SK-N-SH (cell line): ENCODE results near the gene SLC10A7. TPM values are rescaled to one million over a fixed set of nuclear protein-coding genes. Genes with fewer than 3 reads are reported as not detected.

Experiments
- CTCF ChIA-PET: fragments of 300-600, 350-600 bp; formaldehyde crosslinking; extraction: SDS; loops from one replicate; lab custom pipeline; 2021; lab: Yijun Ruan, JAX
- POLR2A ChIA-PET: fragments of 350-600 bp; sonication (Branson Sonifier 250); formaldehyde crosslinking; extraction: SDS; loops from one replicate; lab custom pipeline; 2020; ENCODE audit warnings: antibody characterized with exemption, inconsistent platforms; lab: Yijun Ruan, JAX
- DNase-seq: peaks from one replicate; pipeline ENCODE4 v3.0.0; 2012
- H2AFZ ChIP-seq: fragments of 200-600 bp; sonication (generic); 2 replicates; pipeline ENCODE4 v1.8.1; 2016; ENCODE audit warnings: antibody characterized with exemption, mild to moderate bottlenecking, low read depth
- H3F3A ChIP-seq: fragments of 200-600 bp; sonication (generic); replicated peaks from 2 replicates; pipeline ENCODE3; 2016; ENCODE audit warnings: antibody characterized with exemption, mild to moderate bottlenecking; ENCODE audit not compliant: insufficient read depth
- H3K27ac ChIP-seq, 2 experiments: fragments of 200-500 bp in 1 of 2; fragments of 200-600 bp in 1 of 2; sonication (Bioruptor generic) in 1 of 2; sonication (generic), shearing (Covaris generic) in 1 of 2; 2 replicates each; pipeline versions ENCODE4 v1.5.1 to v1.6.1; 2014 to 2016; ENCODE audit warnings: low read depth in 2 of 2, inconsistent platforms in 1 of 2, low read length in 1 of 2, mild to moderate bottlenecking in 1 of 2, mixed read lengths in 1 of 2
- H3K27me3 ChIP-seq: fragments of 200-600 bp; sonication (generic), shearing (Covaris generic); 2 replicates; pipeline ENCODE4 v1.6.1; 2016; ENCODE audit warnings: mixed run types; ENCODE audit not compliant: insufficient read depth
- H3K36me3 ChIP-seq, 2 experiments: fragments of 200-500 bp in 1 of 2; fragments of 200-600 bp in 1 of 2; sonication (Bioruptor generic) in 1 of 2; sonication (generic) in 1 of 2; replicated peaks in 1 of 2; 2 replicates each; pipeline versions ENCODE3 to v1.5.1; 2014 to 2016; ENCODE audit warnings: low read length in 1 of 2, mild to moderate bottlenecking in 1 of 2; ENCODE audit not compliant: insufficient read depth in 2 of 2, control insufficient read depth in 1 of 2
- H3K4me1 ChIP-seq, 2 experiments: fragments of 200-500 bp in 1 of 2; fragments of 200-600 bp in 1 of 2; sonication (Bioruptor generic) in 1 of 2; sonication (generic), shearing (Covaris generic) in 1 of 2; 2 replicates each; pipeline versions ENCODE4 v1.5.1 to v1.6.1; 2014 to 2016; ENCODE audit warnings: low read depth in 1 of 2, low read length in 1 of 2, mixed run types in 1 of 2; ENCODE audit not compliant: insufficient read depth in 2 of 2, control insufficient read depth in 1 of 2
- H3K4me2 ChIP-seq: fragments of 200-600 bp; sonication (generic), shearing (Covaris generic); 2 replicates; pipeline ENCODE4 v1.6.1; 2017; ENCODE audit warnings: mixed run types
- H3K4me3 ChIP-seq, 2 experiments: fragments of 200-500 bp in 1 of 2; fragments of 200-600 bp in 1 of 2; sonication (Bioruptor generic) in 1 of 2; sonication (generic), shearing (Covaris generic) in 1 of 2; 2 replicates each; pipeline versions ENCODE4 v1.5.1 to v1.8.1; 2014 to 2016; ENCODE audit warnings: low read depth in 2 of 2, inconsistent platforms in 1 of 2, low read length in 1 of 2, mild to moderate bottlenecking in 1 of 2, mixed read lengths in 1 of 2, moderate library complexity in 1 of 2
- H3K79me2 ChIP-seq: fragments of 200-600 bp; sonication (generic); 2 replicates; pipeline ENCODE4 v1.8.1; 2017; ENCODE audit warnings: mild to moderate bottlenecking; ENCODE audit not compliant: insufficient read depth
- H3K9ac ChIP-seq: fragments of 200-600 bp; sonication (generic); 2 replicates; pipeline ENCODE4 v1.6.1; 2017; ENCODE audit warnings: mixed run types
- H3K9me2 ChIP-seq: fragments of 200-600 bp; sonication (generic); 2 replicates; pipeline ENCODE4 v1.6.1; 2017; ENCODE audit warnings: mixed run types
- H3K9me3 ChIP-seq: fragments of 200-600 bp; sonication (generic); 2 replicates; pipeline ENCODE4 v1.6.1; 2017; ENCODE audit warnings: mixed run types, mild to moderate bottlenecking, moderate library complexity
- H4K20me1 ChIP-seq: fragments of 200-600 bp; sonication (generic); 2 replicates; pipeline ENCODE4 v1.6.1; 2017; ENCODE audit warnings: mild to moderate bottlenecking, mixed run types; ENCODE audit not compliant: insufficient read depth
- ELF1 ChIP-seq: IDR thresholded peaks from 2 replicates; pipeline ENCODE4 v1.4.0; 2012
- FOSL2 ChIP-seq: IDR thresholded peaks from 2 replicates; pipeline ENCODE4 v1.4.0; 2012; ENCODE audit warnings: low read depth, mild to moderate bottlenecking, moderate library complexity, borderline replicate concordance
- FOXJ3 ChIP-seq: sonication (generic); formaldehyde crosslinking; IDR thresholded peaks from 2 replicates; pipeline ENCODE4 v1.5.1; 2020; ENCODE audit warnings: mild to moderate bottlenecking, missing genetic modification reagents
- GATA2 ChIP-seq: sonication (generic); formaldehyde crosslinking; IDR thresholded peaks from 2 replicates; pipeline ENCODE4 v1.5.0; 2020; ENCODE audit warnings: mild to moderate bottlenecking, missing genetic modification reagents
- JUND ChIP-seq: IDR thresholded peaks from 2 replicates; pipeline ENCODE4 v1.4.0; 2012
- MEF2A ChIP-seq: IDR thresholded peaks from 2 replicates; pipeline ENCODE4 v1.4.0; 2012; ENCODE audit warnings: low read depth, borderline replicate concordance
- MXI1 ChIP-seq: IDR thresholded peaks from 2 replicates; pipeline ENCODE4 v1.6.1; 2012; ENCODE audit warnings: mild to moderate bottlenecking, low read depth, low read length, improper control_type of control experiment
- NFIC ChIP-seq: IDR thresholded peaks from 2 replicates; pipeline ENCODE4 v1.4.0; 2012; ENCODE audit warnings: borderline replicate concordance
- NRF1 ChIP-seq: IDR thresholded peaks from 2 replicates; pipeline ENCODE4 v1.6.1; 2012; ENCODE audit warnings: low read depth, mild to moderate bottlenecking, low read length
- RAD21 ChIP-seq: IDR thresholded peaks from 2 replicates; pipeline ENCODE4 v1.6.1; 2012; ENCODE audit warnings: mild to moderate bottlenecking, low read length
- RCOR1 ChIP-seq: fragments of 150-350 bp; IDR thresholded peaks from 2 replicates; pipeline ENCODE4 v1.6.1; 2017; ENCODE audit warnings: antibody characterized with exemption, low read length
- RFX5 ChIP-seq: IDR thresholded peaks from 2 replicates; pipeline ENCODE4 v1.6.1; 2012; ENCODE audit warnings: mild to moderate bottlenecking, improper control_type of control experiment, low read length
- RXRA ChIP-seq: IDR thresholded peaks from 2 replicates; pipeline ENCODE4 v1.4.0; 2012; ENCODE audit warnings: low read depth, mild to moderate bottlenecking, borderline replicate concordance
- TCF12 ChIP-seq: IDR thresholded peaks from 2 replicates; pipeline ENCODE4 v1.4.0; 2012
- TEAD4 ChIP-seq: IDR thresholded peaks from 2 replicates; pipeline ENCODE4 v1.4.0; 2012; ENCODE audit warnings: mild to moderate bottlenecking, borderline replicate concordance; ENCODE audit not compliant: insufficient read depth
- YY1 ChIP-seq: IDR thresholded peaks from 2 replicates; pipeline ENCODE4 v1.4.0; 2012; ENCODE audit warnings: low read depth, mild to moderate bottlenecking
- WGBS: methylation state at CpG from one replicate; pipeline ENCODE4 v1.1.6; 2017; ENCODE audit warnings: low lambda C conversion rate; 5-methylcytosine and 5-hydroxymethylcytosine counted together
- polyA plus RNA-seq, 3 experiments: library from polyadenylated mRNA; depleted of rRNA; stranded (reverse); fragments of >200 nt; gene quantifications; 2 replicates each; pipeline ENCODE4 v1.2.3, GENCODE V29; 2012
- TF ChIP-seq, protein P1 (sequence below): IDR thresholded peaks from 2 replicates; pipeline ENCODE4 v1.4.0; 2012; ENCODE audit warnings: low read depth
- TF ChIP-seq, protein P2 (sequence below): IDR thresholded peaks from 2 replicates; pipeline ENCODE4; 2012
- TF ChIP-seq, protein P3 (sequence below): fragments of 150-350 bp; IDR thresholded peaks from 2 replicates; pipeline ENCODE4 v1.6.1; 2016; ENCODE audit warnings: mild to moderate bottlenecking, low read depth, low read length

SLC10A7 gene
- polyA plus RNA-seq, 1 of the 3 experiments (the other 2 are of a cell fraction) = 3.3 TPM

DNA sequence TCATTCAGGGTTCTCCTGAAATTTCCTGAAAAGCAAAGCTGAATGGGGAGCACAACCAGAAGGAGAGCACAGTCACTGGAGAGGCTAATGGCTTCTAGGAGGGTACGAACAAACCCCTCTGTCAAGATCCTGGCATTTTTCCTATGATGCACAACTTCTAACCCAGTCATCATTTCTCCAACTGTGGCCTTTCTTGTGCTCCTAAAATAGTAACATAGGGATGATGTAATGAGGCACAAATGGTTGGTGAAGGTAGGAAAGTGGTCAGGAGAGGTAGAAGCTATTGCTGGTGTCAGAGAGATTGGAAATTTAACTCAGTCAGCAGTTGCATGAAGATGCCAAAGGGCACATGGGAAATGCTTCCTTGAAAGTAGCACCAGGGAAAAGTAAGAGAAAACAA lies 52.7 kb downstream of the SLC10A7 start:
- Histone ChIP-seq H3F3A (no peaks in the 10 kb centered on the region), H3K9me2 (no peaks in the 10 kb centered on the region), H3K36me3 (no peaks in the 10 kb centered on the region), H4K20me1 (no peaks in the 10 kb centered on the region), H3K27ac (no peak overlapping the region), H3K4me1 (peaks cover 10 to 11% of the 10 kb centered on the region in 2 experiments; a peak in 3 of 4 replicates), H3K27me3 (no peaks in the 10 kb centered on the region), H3K4me2 (no peak overlapping the region)
- WGBS = 87% methylated on average over 1 of the region's 1 CpG
- CTCF ChIA-PET = no interaction called here
- no peak for DNase-seq
- no peak for TF ChIP-seq FOSL2
- TF ChIP-seq ELF1 = no peak
- no peak for TF ChIP-seq RAD21
- TF ChIP-seq RCOR1 = no peak
- TF ChIP-seq RXRA = no peak
- no peak for TF ChIP-seq YY1
- no peak for TF ChIP-seq FOXJ3 (CRISPR knock-in tag)
- TF ChIP-seq TEAD4 = no peak
- TF ChIP-seq JUND = no peak
- TF ChIP-seq, all 33 proteins: peak for 0
- Histone ChIP-seq H3K4me3 (no peak overlapping the region), H3K79me2 (no peaks in the 10 kb centered on the region), H3K9me3 (no peaks in the 10 kb centered on the region), H2AFZ (no peak overlapping the region), H3K9ac (no peak overlapping the region)
- POLR2A ChIA-PET = no interaction called here

DNA sequence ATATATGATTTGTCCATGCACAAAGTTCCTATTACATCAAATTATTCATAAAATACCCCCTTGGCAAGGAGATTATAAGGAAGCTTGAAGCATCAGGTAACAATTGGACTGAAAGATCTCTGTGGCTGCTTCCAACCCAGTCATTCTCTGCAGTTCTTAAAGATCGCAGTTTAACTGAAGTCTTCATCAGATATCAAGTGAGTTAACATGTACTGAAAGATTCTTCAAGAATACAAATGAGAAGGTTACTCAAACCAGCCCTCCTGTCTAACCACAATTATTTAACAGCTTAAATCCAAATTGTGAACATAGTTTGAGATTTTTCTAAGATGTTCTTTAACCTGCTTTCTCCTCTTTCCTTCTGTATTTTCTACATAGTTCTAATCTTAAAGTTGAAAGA lies 56.1 kb downstream of the SLC10A7 start:
- H3K9me3 ChIP-seq = no peaks in the 10 kb centered on the region
- peaks cover 0 to 11% of the 10 kb centered on the region in 2 experiments; a peak in 2 of 4 replicates for H3K4me1 ChIP-seq
- H3K27me3 ChIP-seq = no peaks in the 10 kb centered on the region
- H3K4me2 ChIP-seq = no peak overlapping the region
- no peaks in the 10 kb centered on the region for H3F3A ChIP-seq
- 86% methylated on average over 1 of the region's 1 CpG for WGBS
- no peak overlapping the region for H3K27ac ChIP-seq
- DNase-seq = no peak
- no peaks in the 10 kb centered on the region for H4K20me1 ChIP-seq
- H3K36me3 ChIP-seq = no peaks in the 10 kb centered on the region
- ChIA-PET CTCF (interaction anchor here (0.6 kb wide), 1 partner anchor 31 kb away, joined by 3 read pairs; no protein-coding TSS in a partner anchor), POLR2A (no interaction called here)
- H3K79me2 ChIP-seq = no peaks in the 10 kb centered on the region
- H2AFZ ChIP-seq = no peak overlapping the region
- H3K9ac ChIP-seq = no peak overlapping the region
- H3K4me3 ChIP-seq = no peak overlapping the region
- no peaks in the 10 kb centered on the region for H3K9me2 ChIP-seq
- TF ChIP-seq TEAD4 = no peak
- TF ChIP-seq NRF1 = no peak
- TF ChIP-seq TCF12 = no peak
- TF ChIP-seq FOSL2 = no peak
- no peak for TF ChIP-seq MXI1
- TF ChIP-seq, protein P1, sequence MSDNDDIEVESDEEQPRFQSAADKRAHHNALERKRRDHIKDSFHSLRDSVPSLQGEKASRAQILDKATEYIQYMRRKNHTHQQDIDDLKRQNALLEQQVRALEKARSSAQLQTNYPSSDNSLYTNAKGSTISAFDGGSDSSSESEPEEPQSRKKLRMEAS = no peak
- no peak for TF ChIP-seq NFIC
- no peak for TF ChIP-seq GATA2 (CRISPR knock-in tag)
- no peak for TF ChIP-seq RFX5
- TF ChIP-seq, protein P2, sequence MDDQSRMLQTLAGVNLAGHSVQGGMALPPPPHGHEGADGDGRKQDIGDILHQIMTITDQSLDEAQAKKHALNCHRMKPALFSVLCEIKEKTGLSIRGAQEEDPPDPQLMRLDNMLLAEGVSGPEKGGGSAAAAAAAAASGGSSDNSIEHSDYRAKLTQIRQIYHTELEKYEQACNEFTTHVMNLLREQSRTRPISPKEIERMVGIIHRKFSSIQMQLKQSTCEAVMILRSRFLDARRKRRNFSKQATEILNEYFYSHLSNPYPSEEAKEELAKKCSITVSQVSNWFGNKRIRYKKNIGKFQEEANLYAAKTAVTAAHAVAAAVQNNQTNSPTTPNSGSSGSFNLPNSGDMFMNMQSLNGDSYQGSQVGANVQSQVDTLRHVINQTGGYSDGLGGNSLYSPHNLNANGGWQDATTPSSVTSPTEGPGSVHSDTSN = no peak
- TF ChIP-seq, protein P3, sequence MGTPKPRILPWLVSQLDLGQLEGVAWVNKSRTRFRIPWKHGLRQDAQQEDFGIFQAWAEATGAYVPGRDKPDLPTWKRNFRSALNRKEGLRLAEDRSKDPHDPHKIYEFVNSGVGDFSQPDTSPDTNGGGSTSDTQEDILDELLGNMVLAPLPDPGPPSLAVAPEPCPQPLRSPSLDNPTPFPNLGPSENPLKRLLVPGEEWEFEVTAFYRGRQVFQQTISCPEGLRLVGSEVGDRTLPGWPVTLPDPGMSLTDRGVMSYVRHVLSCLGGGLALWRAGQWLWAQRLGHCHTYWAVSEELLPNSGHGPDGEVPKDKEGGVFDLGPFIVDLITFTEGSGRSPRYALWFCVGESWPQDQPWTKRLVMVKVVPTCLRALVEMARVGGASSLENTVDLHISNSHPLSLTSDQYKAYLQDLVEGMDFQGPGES = no peak
- no peak for TF ChIP-seq MEF2A
- TF ChIP-seq YY1 = no peak
